Esophagus squamous epithelium (tissue), 5 donors: ENCODE results near the gene REST. TPM values are rescaled to one million over a fixed set of nuclear protein-coding genes. Genes with fewer than 3 reads are reported as not detected.
"Not testable (repeated sequence)": the region's sequence is repeated elsewhere in the genome, so short reads cannot be mapped to it uniquely, and the experiment has no call there.

Experiments used
- DNase-seq: peaks from one replicate; lab custom pipeline; 2025; lab: John Stamatoyannopoulos, UW
- H3K27ac ChIP-seq, 4 donors: fragments of 200-600 bp; sonication (generic); one replicate each; pipeline ENCODE4 v1.5.1; 2016 to 2019; ENCODE audit warnings: mild to moderate bottlenecking in 1 of 4
- H3K27me3 ChIP-seq, 4 donors: fragments of 200-600 bp; sonication (generic); 1 replicate in 3 of 4; 2 replicates in 1 of 4; pipeline versions ENCODE4 v1.5.1 to v1.6.0; 2017 to 2021; ENCODE audit warnings: antibody characterized with exemption in 1 of 4
- H3K36me3 ChIP-seq, 3 donors: fragments of 200-600 bp; sonication (generic); one replicate each; pipeline ENCODE4 v1.5.1; 2016 to 2019
- H3K4me1 ChIP-seq, 3 donors: fragments of 200-600 bp; sonication (generic); one replicate each; pipeline ENCODE4 v1.5.1; 2017 to 2019
- H3K4me3 ChIP-seq, 4 donors: fragments of 200-600 bp; sonication (generic); 1 replicate in 3 of 4; 2 replicates in 1 of 4; pipeline ENCODE4 v1.5.1; 2016 to 2019; ENCODE audit warnings: mild to moderate bottlenecking in 2 of 4, moderate library complexity in 1 of 4
- H3K9me3 ChIP-seq, 3 donors: fragments of 200-600 bp; sonication (generic); one replicate each; pipeline ENCODE4 v1.5.1; 2016 to 2019
- CTCF ChIP-seq, 6 experiments: fragments of 450-650 bp in 4 of 6; fragments of 200-600 bp in 2 of 6; sonication (generic) in 2 of 6; IDR thresholded peaks; one replicate each; pipeline ENCODE4 v1.5.1; 2016 to 2019; ENCODE audit warnings: antibody characterized with exemption in 6 of 6, mild to moderate bottlenecking in 4 of 6, moderate library complexity in 4 of 6
- POLR2A ChIP-seq, 4 donors: fragments of 450-650 bp; IDR thresholded peaks; one replicate each; pipeline ENCODE4 v1.6.1; 2017; ENCODE audit warnings: antibody characterized with exemption in 4 of 4, mild to moderate bottlenecking in 4 of 4, moderate library complexity in 3 of 4
- WGBS, 2 donors: methylation state at CpG; one replicate each; pipeline ENCODE4 v1.1.5; 2018; 5-methylcytosine and 5-hydroxymethylcytosine counted together
- intact Hi-C: fragments of 100-400 bp; cut with DNase I; formaldehyde crosslinking; loops from one replicate; pipeline ENCODE4 v1.15.0; 2022
- total RNA-seq, 4 donors: library from RNA; depleted of rRNA; stranded (reverse); fragments of >200 nt; gene quantifications; one replicate each; pipeline ENCODE4 v1.1.0, GENCODE V29; 2016
- donor health status: DM: yes; HTN: yes; CAD: no.

REST gene
- total RNA-seq, 4 donors from 2014 or later = 19.3 to 28.3 (median 22.7) TPM

GRCh38 chr4:56909086-56909894 lies 1.6 kb downstream of the REST start:
- no peak for TF ChIP-seq POLR2A (IDR thresholded peaks at IDR 0.05)
- TF ChIP-seq CTCF (IDR thresholded peaks at IDR 0.05) = no peak
- intact Hi-C loops = no loop called here
- 1% methylated on average over 17 to 22 of the region's 41 CpGs for WGBS, 2 donors
- peaks cover 6 to 64% (median 25%) of the 10 kb centered on the region in 3 donors for H3K4me1 ChIP-seq
- peak overlapping the region; percentile 65 to 99 (median 90) for H3K4me3 ChIP-seq
- DNase-seq = no peak
- peak overlapping the region; percentile 92 to 97 (median 96) for H3K27ac ChIP-seq
- H3K27me3 ChIP-seq = no peaks in the 10 kb centered on the region
- peaks cover 0 to 11% (median 4%) of the 10 kb centered on the region in 3 donors for H3K36me3 ChIP-seq
- no peaks in the 10 kb centered on the region for H3K9me3 ChIP-seq

- TF ChIP-seq CTCF (IDR thresholded peaks at IDR 0.05) (no peak), POLR2A (IDR thresholded peaks at IDR 0.05) (no peak)
- H3K4me3 ChIP-seq = peak overlapping the region in 2 of 4 donors; percentile 99
- WGBS, 2 donors = 45 to 49% methylated on average over 6 of the region's 6 CpGs
- DNase-seq = no peak
- peak overlapping the region in 1 of 4 donors; percentile 96 for H3K27ac ChIP-seq
- H3K9me3 ChIP-seq = no peaks in the 10 kb centered on the region
- H3K36me3 ChIP-seq = peaks cover 0 to 16% (median 4%) of the 10 kb centered on the region in 3 donors
- peaks cover 6 to 69% (median 25%) of the 10 kb centered on the region in 3 donors for H3K4me1 ChIP-seq
- intact Hi-C loops = no loop called here
- no peaks in the 10 kb centered on the region for H3K27me3 ChIP-seq
These were observed 2.7 kb downstream of the REST start for GRCh38 chr4:56910172-56910967.

GRCh38 chr4:56914336-56914735 lies 6.6 kb downstream of the REST start:
- DNase-seq = no peak
- H3K36me3 ChIP-seq = peaks cover 0 to 39% (median 4%) of the 10 kb centered on the region in 3 donors
- H3K4me3 ChIP-seq = no peak overlapping the region
- no peaks in the 10 kb centered on the region for H3K27me3 ChIP-seq
- no peak overlapping the region for H3K27ac ChIP-seq
- 61 to 63% methylated on average over 3 of the region's 3 CpGs for WGBS, 2 donors
- intact Hi-C loops = no loop called here
- peaks cover 0 to 68% (median 29%) of the 10 kb centered on the region in 3 donors for H3K4me1 ChIP-seq
- no peaks in the 10 kb centered on the region for H3K9me3 ChIP-seq
- TF ChIP-seq POLR2A (IDR thresholded peaks at IDR 0.05) = no peak
- TF ChIP-seq CTCF (IDR thresholded peaks at IDR 0.05) = no peak

DNA sequence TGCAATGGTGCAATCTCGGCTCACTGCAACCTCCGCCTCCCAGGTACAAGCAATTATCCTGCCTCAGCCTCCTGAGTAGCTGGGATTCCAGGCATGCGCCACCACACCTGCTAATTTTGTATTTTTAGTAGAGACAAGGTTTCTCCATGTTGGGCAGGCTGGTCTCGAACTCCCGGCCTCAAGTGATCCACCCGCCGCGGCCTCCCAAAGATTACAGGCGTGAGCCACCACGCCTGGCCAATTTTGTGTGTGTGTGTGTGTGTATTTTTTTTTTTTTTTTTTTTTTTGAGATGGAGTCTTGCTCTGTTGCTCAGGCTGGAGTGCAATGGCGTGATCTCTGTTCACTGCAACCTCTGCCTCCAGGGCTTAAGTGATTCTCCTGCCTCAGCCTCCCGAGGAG lies 7.3 kb downstream of the REST start:
- DNase-seq, H3K4me3 ChIP-seq, H3K27ac ChIP-seq, H3K27me3 ChIP-seq, intact Hi-C loops, H3K9me3 ChIP-seq: not testable (repeated sequence)
- peaks cover 0 to 45% (median 4%) of the 10 kb centered on the region in 3 donors for H3K36me3 ChIP-seq
- 93 to 96% methylated on average over 8 to 10 of the region's 12 CpGs for WGBS, 2 donors
- peaks cover 0 to 62% (median 29%) of the 10 kb centered on the region in 3 donors for H3K4me1 ChIP-seq

- H3K9me3 ChIP-seq = no peaks in the 10 kb centered on the region
- no peak overlapping the region for H3K4me3 ChIP-seq
- H3K27ac ChIP-seq = no peak overlapping the region
- DNase-seq = no peak
- no peaks in the 10 kb centered on the region for H3K27me3 ChIP-seq
- intact Hi-C loops = no loop called here
- TF ChIP-seq POLR2A (IDR thresholded peaks at IDR 0.05) (no peak), CTCF (IDR thresholded peaks at IDR 0.05) (no peak)
- 83 to 98% methylated on average over 2 of the region's 2 CpGs for WGBS, 2 donors
- no peaks in the 10 kb centered on the region for H3K4me1 ChIP-seq
- H3K36me3 ChIP-seq = peaks cover 0 to 91% (median 14%) of the 10 kb centered on the region in 3 donors
These were observed 19.5 kb downstream of the REST start for GRCh38 chr4:56927196-56927595.
